Body of pancreas (tissue), 4 donors: Measurements from ENCODE around the gene ASS1. TPM values are rescaled to one million over a fixed set of nuclear protein-coding genes. Genes with fewer than 3 reads are reported as not detected.

Experiments
- ATAC-seq: fragments of 150-250 bp; one replicate; pipeline ENCODE4 v1.9.1; 2016
- DNase-seq, 4 donors: peaks; one replicate each; pipeline ENCODE4 v3.0.0-alpha.2; 2019
- H3K27ac ChIP-seq, 4 donors: fragments of 200-600 bp; sonication (generic); 1 replicate in 3 of 4; 2 replicates in 1 of 4; pipeline versions ENCODE4 v1.5.1 to v1.6.1; 2016 to 2019; ENCODE audit warnings: mild to moderate bottlenecking in 1 of 4, mixed read lengths in 1 of 4, moderate library complexity in 1 of 4
- H3K27me3 ChIP-seq, 2 donors: fragments of 200-600 bp; sonication (generic); one replicate each; pipeline ENCODE4 v1.6.0; 2016; ENCODE audit warnings: mild to moderate bottlenecking in 1 of 2
- H3K36me3 ChIP-seq, 2 donors: fragments of 200-600 bp; sonication (generic); replicated peaks in 1 of 2; 2 replicates each; pipeline ENCODE4 v1.5.1; 2016; ENCODE audit warnings: low read depth in 2 of 2; ENCODE audit not compliant: insufficient read depth in 1 of 2
- H3K4me1 ChIP-seq: fragments of 200-600 bp; sonication (generic); one replicate; pipeline ENCODE4 v1.6.0; 2016
- H3K4me3 ChIP-seq, 2 donors: fragments of 200-600 bp; sonication (generic); 1 replicate in 1 of 2; 2 replicates in 1 of 2; pipeline ENCODE4 v1.5.1; 2016 to 2019
- H3K9me3 ChIP-seq, 3 donors: fragments of 200-600 bp; sonication (generic); 1 replicate in 2 of 3; 2 replicates in 1 of 3; pipeline ENCODE4 v1.5.1; 2016
- CTCF ChIP-seq, 7 experiments: fragments of 450-650 bp in 4 of 7; fragments of 200-600 bp in 3 of 7; sonication (generic) in 3 of 7; IDR thresholded peaks; one replicate each; pipeline ENCODE4 v1.5.1; 2016 to 2019; ENCODE audit warnings: antibody characterized with exemption in 7 of 7
- POLR2A ChIP-seq, 3 donors: fragments of 450-650 bp; IDR thresholded peaks; one replicate each; pipeline ENCODE4 v1.6.1; 2016; ENCODE audit warnings: antibody characterized with exemption in 3 of 3, mild to moderate bottlenecking in 2 of 3
- WGBS, 2 donors: methylation state at CpG; one replicate each; pipeline ENCODE4 v1.1.5; 2017; 5-methylcytosine and 5-hydroxymethylcytosine counted together
- intact Hi-C: fragments of 100-400 bp; cut with DNase I; formaldehyde crosslinking; loops from one replicate; pipeline ENCODE4 v1.15.1; 2023
- total RNA-seq, 2 donors: library from RNA; depleted of rRNA; stranded (reverse); fragments of >200 nt; gene quantifications; one replicate each; pipeline ENCODE4 v1.1.0, GENCODE V29; 2016

ASS1 gene
- total RNA-seq, 2 donors from 2014 or later: 31.6 to 120 TPM

- intact Hi-C loops: loop anchor here (5.0 kb wide), 1 partner anchor 218 kb away; no protein-coding TSS in a partner anchor
- ATAC-seq (no peak), DNase-seq (no peak)
Measured at GRCh38 chr9:130463763-130464745, 19.3 kb downstream of the ASS1 start.

GRCh38 chr9:130465383-130466096 is 20.8 kb downstream of the ASS1 start:
- no peak for ATAC-seq

More at GRCh38 chr9:130463763-130464745, 19.3 kb downstream of the ASS1 start:
- Histone ChIP-seq H3K4me1 (peaks cover 4% of the 10 kb centered on the region), H3K27ac (no peak overlapping the region), H3K36me3 (no peaks in the 10 kb centered on the region), H3K9me3 (no peaks in the 10 kb centered on the region), H3K4me3 (no peak overlapping the region), H3K27me3 (no peaks in the 10 kb centered on the region)
- WGBS, 2 donors: 85 to 91% methylated on average over 15 to 22 of the region's 22 CpGs
- no peak for TF ChIP-seq CTCF (IDR thresholded peaks at IDR 0.05)
- TF ChIP-seq POLR2A (IDR thresholded peaks at IDR 0.05): no peak

GRCh38 chr9:130466537-130467217 is 21.9 kb downstream of the ASS1 start:
- H3K9me3 ChIP-seq: no peaks in the 10 kb centered on the region
- ATAC-seq (no peak), DNase-seq (no peak)
- no peak overlapping the region for H3K27ac ChIP-seq
- 79 to 100% methylated on average over 1 to 18 of the region's 20 CpGs for WGBS, 2 donors
- H3K27me3 ChIP-seq: no peaks in the 10 kb centered on the region
- no peaks in the 10 kb centered on the region for H3K36me3 ChIP-seq
- no peak overlapping the region for H3K4me3 ChIP-seq
- no peaks in the 10 kb centered on the region for H3K4me1 ChIP-seq
- intact Hi-C loops: no loop called here
- no peak for TF ChIP-seq CTCF (IDR thresholded peaks at IDR 0.05)
- no peak for TF ChIP-seq POLR2A (IDR thresholded peaks at IDR 0.05)

More at GRCh38 chr9:130465383-130466096, 20.8 kb downstream of the ASS1 start:
- 81 to 95% methylated on average over 11 to 16 of the region's 16 CpGs for WGBS, 2 donors
- Histone ChIP-seq H3K9me3 (no peaks in the 10 kb centered on the region), H3K36me3 (no peaks in the 10 kb centered on the region), H3K27me3 (no peaks in the 10 kb centered on the region), H3K27ac (no peak overlapping the region), H3K4me3 (no peak overlapping the region), H3K4me1 (peaks cover 4% of the 10 kb centered on the region)
- intact Hi-C loops: no loop called here
- TF ChIP-seq POLR2A (IDR thresholded peaks at IDR 0.05) (no peak), CTCF (IDR thresholded peaks at IDR 0.05) (no peak)
- DNase-seq: no peak

- WGBS, 2 donors: 53 to 90% methylated on average over 11 to 13 of the region's 13 CpGs
- intact Hi-C loops: no loop called here
- H3K9me3 ChIP-seq: no peaks in the 10 kb centered on the region
- no peak for TF ChIP-seq CTCF (IDR thresholded peaks at IDR 0.05)
- TF ChIP-seq POLR2A (IDR thresholded peaks at IDR 0.05): no peak
- no peak overlapping the region for H3K27ac ChIP-seq
- no peaks in the 10 kb centered on the region for H3K27me3 ChIP-seq
- no peak for ATAC-seq
- no peaks in the 10 kb centered on the region for H3K36me3 ChIP-seq
- DNase-seq: peak in 1 of 4 donors; percentile 21
- H3K4me3 ChIP-seq: no peak overlapping the region
- no peaks in the 10 kb centered on the region for H3K4me1 ChIP-seq
Measured at GRCh38 chr9:130467316-130467715, 22.6 kb downstream of the ASS1 start.
